LNCaP clone FGC (cell line): ENCODE results near the gene EPO.

Experiments
- DNase-seq: peaks from one replicate; pipeline ENCODE4 v3.0.0-alpha.2; 2011; ENCODE audit warnings: low read depth
- H3K4me3 ChIP-seq: 2 replicates; pipeline ENCODE4 v1.5.1; 2011; ENCODE audit warnings: mild to moderate bottlenecking, low read depth, low read length, control low read depth
- TF ChIP-seq, protein P1 (sequence below): IDR thresholded peaks from 2 replicates; pipeline ENCODE4 v1.5.1; 2012; ENCODE audit warnings: mild to moderate bottlenecking; ENCODE audit not compliant: control insufficient read depth, insufficient read depth; ENCODE audit errors: extremely low read depth

EPO gene

DNA sequence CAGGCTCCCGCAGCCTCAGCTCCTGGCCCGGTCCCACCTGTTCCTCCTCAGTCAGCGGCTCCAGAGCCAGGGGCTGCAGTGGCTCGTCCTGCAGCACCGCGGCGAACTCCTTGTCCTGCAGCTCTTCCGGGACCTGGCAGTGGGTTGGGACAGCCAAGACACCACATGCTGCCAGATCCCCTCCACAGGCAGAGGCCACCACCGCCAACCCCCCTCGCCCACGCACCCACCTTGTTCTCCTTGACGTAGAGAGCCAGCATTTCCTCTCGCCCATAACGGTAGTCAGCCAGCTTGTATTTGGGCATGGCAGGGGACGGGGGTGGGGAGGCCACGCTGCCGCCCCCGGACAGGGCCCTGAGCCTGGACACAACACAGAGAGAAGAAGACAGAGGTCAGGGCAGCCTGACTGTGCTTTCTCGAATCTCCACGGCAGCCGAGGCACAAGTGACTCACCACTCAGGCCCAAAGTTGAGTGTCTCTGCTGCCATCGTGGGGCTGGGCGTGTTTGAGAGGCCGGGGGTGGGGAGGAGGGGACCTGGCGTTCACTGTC, 32.4 kb upstream of the EPO start:
- H3K4me3 ChIP-seq: no peak overlapping the region
- TF ChIP-seq, protein P1, sequence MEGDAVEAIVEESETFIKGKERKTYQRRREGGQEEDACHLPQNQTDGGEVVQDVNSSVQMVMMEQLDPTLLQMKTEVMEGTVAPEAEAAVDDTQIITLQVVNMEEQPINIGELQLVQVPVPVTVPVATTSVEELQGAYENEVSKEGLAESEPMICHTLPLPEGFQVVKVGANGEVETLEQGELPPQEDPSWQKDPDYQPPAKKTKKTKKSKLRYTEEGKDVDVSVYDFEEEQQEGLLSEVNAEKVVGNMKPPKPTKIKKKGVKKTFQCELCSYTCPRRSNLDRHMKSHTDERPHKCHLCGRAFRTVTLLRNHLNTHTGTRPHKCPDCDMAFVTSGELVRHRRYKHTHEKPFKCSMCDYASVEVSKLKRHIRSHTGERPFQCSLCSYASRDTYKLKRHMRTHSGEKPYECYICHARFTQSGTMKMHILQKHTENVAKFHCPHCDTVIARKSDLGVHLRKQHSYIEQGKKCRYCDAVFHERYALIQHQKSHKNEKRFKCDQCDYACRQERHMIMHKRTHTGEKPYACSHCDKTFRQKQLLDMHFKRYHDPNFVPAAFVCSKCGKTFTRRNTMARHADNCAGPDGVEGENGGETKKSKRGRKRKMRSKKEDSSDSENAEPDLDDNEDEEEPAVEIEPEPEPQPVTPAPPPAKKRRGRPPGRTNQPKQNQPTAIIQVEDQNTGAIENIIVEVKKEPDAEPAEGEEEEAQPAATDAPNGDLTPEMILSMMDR: no peak
- DNase-seq: no peak

DNA sequence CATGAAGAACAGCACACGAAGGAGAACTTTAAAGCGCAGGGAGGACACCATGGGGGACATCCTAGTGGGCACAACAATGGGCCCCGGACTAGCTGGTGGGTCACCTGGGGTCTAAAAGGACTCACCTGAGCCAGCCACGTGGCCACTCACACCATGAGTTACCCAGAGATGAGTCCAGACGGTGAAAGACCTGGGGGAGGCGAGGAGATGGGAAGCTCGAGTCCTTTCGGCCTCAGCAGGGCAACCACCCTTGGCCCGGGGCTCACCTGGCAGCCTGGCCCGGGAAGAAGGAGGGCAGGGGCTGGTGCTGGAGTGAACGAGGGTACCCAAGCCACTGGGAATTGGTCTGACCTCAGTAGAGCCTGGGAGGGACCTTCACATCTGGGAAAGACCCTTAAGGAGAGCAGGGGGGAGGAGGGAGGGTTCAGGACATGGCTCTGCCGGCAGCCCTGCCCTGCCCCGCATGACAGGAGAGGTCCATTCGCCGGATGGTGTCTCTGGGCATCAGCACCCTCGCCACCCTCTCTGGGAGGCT, 31.9 kb upstream of the EPO start:
- TF ChIP-seq, protein P1: no peak
- DNase-seq: no peak
- H3K4me3 ChIP-seq: no peak overlapping the region

DNA sequence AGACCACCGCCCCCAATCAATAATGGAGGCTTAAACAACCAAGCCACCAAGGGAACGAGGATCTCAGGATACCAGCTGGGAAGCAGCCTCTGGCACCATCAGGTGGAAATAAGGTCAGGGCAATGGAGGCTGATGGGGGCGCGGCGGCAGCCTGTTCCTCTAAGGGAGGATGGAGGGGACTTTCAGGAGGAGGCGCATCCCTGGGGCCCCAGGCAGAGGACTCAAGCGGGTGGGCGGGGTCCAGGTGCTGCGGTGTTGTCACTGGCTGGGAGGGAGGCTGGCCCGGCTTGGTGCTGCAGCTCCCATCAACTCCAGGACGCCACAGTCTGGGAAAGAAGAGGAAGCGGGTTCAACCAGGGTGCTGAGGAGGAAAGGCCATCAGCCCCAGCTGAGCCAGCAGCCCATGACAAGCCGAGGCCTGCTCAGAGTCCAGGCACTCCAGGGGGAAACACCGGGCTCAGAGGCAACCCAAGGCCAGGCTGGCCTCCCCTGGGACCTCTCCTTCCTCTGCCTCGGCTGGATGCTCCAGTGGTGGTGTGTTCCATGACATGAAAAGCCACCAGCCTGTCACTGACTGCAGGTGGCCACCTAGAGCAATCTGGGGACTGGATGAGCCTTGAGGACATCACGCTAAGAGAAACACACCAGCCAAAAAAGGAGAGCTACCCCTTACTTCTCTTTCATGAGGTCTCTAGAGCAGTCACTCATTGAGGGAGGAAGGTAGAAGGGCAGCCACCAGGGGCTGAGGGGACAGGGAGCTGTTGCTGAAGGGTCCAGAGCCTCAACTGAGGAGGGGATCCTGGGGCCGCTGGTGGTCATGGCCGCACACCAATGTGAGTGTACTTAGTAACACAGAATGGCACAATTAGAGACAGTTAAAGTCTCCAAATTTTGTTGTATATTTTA, 30.8 kb upstream of the EPO start:
- no peak for DNase-seq
- H3K4me3 ChIP-seq: no peak overlapping the region
- TF ChIP-seq, protein P1: no peak

DNA sequence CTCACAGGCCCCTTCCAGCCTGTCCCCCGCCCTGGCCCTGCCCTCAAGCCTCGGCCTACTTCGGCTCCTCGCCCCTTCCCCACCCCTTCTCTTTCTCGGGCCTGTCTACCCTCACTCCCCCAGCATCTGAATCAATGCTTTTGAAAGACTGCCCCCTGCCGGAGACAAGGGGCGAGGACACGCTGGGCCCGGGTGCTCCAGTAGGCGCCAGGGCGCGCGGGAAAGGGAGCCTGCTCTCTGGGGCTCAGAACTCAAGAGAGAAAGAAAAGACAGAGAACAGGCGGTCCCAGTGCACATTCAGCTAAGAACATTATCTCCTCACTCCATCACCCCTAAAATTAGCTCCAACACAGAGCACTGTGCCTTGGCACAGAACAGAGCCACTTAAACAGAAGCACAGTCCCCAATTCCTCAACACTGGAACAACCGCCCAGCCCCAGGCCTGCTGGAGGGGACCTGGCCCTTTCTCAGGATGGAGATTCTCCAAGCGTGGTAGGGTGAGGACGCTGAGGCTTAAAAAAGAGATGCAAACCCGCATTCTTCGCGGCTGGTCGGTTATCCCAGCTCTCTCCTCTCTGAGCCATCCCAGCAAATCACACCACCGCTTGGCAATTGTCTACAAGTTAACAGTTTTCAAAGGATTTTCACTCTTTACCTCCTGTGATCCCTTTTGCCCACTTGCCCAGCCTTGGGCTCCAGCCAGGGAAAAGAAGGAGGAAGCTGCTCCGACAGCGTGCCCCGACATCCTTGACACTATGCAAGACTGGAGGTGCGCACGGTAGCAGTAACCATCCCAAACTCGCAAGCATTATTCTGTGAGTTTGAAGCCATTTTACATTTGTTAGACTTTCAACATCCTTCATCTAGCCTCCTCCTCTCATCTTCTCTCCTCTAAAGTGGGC, 28.3 kb upstream of the EPO start:
- no peak for DNase-seq
- peak overlapping the region; percentile 86 for H3K4me3 ChIP-seq
- TF ChIP-seq, protein P1: peak; percentile 94

DNA sequence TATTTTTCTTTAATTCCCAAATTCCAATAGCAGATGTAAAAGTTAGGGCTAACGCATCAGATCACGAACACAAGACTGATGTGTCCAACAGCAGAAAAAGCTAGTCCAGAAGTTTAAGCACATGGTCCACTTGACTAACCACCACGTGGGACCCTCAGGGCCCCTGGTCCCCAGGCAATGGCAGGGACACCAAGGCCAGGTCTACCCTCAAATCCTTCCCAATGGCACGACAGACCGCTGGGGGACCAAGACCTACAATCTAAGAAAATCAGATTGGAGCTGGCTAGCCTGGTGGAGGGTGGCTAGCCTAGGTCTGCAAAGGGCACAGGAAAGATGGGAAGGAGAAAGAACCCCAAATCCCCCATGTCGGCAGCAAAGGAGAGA, 27.7 kb upstream of the EPO start:
- no peak for DNase-seq
- H3K4me3 ChIP-seq: peak overlapping the region; percentile 86
- TF ChIP-seq, protein P1: no peak

DNA sequence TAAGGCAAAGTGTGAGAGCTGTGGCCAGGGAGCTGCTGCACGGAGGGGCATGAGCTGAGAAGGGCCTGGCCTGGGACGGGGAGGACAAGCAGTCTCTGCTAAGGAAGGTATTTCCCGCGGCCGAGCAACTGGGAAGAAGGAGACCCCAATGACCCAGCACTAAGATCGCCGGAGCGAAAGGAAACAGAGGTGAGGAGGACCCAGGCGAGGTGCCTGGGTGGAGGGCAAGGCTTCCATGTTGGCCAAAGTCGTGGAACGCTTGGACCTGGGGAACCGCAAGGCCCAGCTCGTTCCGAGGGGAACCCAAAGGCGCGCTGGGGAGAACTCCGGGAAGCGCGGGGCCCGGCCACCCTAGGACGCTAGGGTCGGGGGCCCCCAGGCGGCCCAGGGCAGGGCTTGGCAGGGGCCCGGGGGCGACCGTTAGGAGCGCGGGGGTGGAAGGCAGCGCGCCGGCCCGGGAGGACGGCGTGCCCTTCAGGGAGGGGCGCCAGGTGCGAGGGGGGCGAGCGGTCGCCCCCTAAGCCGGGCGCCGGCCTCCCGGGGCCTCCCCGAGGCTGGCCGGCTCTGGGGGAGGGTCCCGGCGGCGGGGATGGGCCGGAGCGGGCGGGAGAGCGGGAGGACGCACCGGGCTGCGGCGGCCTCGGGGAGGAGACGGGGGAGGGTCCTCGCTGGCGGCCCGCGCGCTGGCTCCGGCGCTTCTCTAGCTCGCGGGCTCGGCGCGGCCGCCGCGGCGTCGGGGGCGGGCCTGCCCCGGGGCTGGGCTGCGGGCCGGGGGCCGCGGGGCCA, 26.8 kb upstream of the EPO start:
- H3K4me3 ChIP-seq: peak overlapping the region; percentile 86
- no peak for DNase-seq
- TF ChIP-seq, protein P1: no peak
